H1 (cell line): ENCODE data around the gene CD200. TPM values are rescaled to one million over a fixed set of nuclear protein-coding genes. Genes with fewer than 3 reads are reported as not detected.

ENCODE experiments used
- BACH1 ChIP-seq: IDR thresholded peaks from 2 replicates; pipeline ENCODE4 v1.6.1; 2012; ENCODE audit warnings: low read length, improper control_type of control experiment
- BRCA1 ChIP-seq: IDR thresholded peaks from 2 replicates; pipeline ENCODE4 v1.6.1; 2012; ENCODE audit warnings: low read depth, low read length, improper control_type of control experiment
- CREB1 ChIP-seq: IDR thresholded peaks from 2 replicates; pipeline ENCODE4 v1.6.1; 2012; ENCODE audit warnings: inconsistent platforms
- POU5F1 ChIP-seq: IDR thresholded peaks from 2 replicates; pipeline ENCODE4 v1.6.1; 2011; ENCODE audit warnings: low read depth, mild to moderate bottlenecking, low read length, moderate library complexity
- SIN3A ChIP-seq, 2 experiments: IDR thresholded peaks in 1 of 2; conservative IDR thresholded peaks in 1 of 2; 2 replicates each; pipeline ENCODE4 v1.6.1; 2011 to 2012; ENCODE audit warnings: low read length in 2 of 2, improper control_type of control experiment in 1 of 2, low read depth in 1 of 2, mild to moderate bottlenecking in 1 of 2
- TEAD4 ChIP-seq: IDR thresholded peaks from 2 replicates; pipeline ENCODE4 v1.6.1; 2012; ENCODE audit warnings: low read depth, low read length, inconsistent platforms, mixed read lengths
- polyA plus RNA-seq, 7 experiments: library from polyadenylated mRNA; depleted of rRNA in 3 of 7; stranded (reverse) in 5 of 7; unstranded in 2 of 7; fragments of >200 nt in 5 of 7; fragments of 200-250 nt in 2 of 7; gene quantifications; 1 replicate in 5 of 7; 2 replicates in 1 of 7; 4 replicates in 1 of 7; pipeline versions ENCODE4 v1.2.1 to v1.2.3, GENCODE V29; 2011 to 2013; ENCODE audit warnings: missing spikeins in 2 of 7, mixed read lengths in 2 of 7
- total RNA-seq: library from RNA; stranded (reverse); fragmentation: NEBNext Ultra II Directional; extraction: Animal tissue kit (Norgen Biotek cat#: 25700); gene quantifications from 2 replicates; pipeline ENCODE4 v1.2.1, GENCODE V29; 2021
- TF ChIP-seq, protein P1 (sequence below): fragments of 300-600 bp; sonication (generic); IDR thresholded peaks from 2 replicates; pipeline ENCODE4 v1.7.1; 2012; ENCODE audit warnings: low read length, moderate library complexity, mild to moderate bottlenecking, inconsistent platforms; ENCODE audit not compliant: insufficient replicate concordance

The CD200 gene
- total and polyA plus RNA-seq, 2 of the 8 experiments (the other 6 are each of a cell fraction or from before 2014, with no cell fraction given), result 45.8 to 50.2 TPM

DNA sequence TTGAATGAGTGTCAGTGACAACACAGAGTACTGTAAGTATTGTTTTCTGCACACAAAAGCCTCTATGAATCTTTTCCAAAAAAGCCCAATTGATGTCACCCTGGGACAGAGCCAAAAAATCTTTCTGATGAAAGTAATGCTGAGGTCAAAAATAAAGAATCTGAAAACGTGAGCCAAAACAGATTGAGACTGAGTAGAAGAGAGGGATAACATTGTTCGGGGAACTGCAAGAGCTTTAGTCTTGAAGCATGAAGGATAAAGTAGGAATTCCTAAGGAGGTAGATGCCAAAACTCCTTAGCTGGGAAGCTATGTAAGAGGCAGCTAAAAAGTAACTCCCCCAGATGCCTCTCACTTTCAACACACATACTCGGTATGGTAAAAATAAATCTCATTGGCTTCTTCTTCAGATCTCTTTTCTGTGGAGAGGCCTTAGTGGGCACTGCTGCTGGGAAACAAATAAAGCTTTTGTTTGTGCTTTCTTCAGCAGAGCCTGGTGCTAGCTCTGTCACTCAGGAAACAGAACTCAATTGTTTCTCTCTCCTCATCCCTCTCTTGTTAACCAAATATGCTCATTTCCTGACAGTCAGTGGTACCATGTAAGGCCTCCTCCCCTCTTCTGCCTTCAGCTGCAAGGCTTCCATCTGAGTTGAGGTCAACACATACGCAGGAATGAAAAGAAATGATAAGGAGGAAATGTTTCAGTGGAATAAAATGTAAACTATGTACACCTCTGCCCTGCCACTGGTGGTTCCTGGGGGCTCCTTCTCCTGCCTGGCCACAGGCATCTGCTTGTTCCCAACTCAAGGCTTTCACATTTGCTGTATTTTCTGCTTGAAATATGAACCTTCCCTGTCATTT, 58.1 kb downstream of the CD200 start (continued):
- TF ChIP-seq CREB1 (no peak), SIN3A (conservative IDR thresholded peaks at IDR 0.05 in 1 of 2, IDR thresholded peaks at IDR 0.05 in 1 of 2; ENCODE audit: low read depth in 1 of 2, low read length in 2 of 2) (no peak), BRCA1 (no peak), BACH1 (peak; percentile 38; the same call in 1 of the 2 replicates), TEAD4 (no peak), POU5F1 (no peak)
- TF ChIP-seq, protein P1, sequence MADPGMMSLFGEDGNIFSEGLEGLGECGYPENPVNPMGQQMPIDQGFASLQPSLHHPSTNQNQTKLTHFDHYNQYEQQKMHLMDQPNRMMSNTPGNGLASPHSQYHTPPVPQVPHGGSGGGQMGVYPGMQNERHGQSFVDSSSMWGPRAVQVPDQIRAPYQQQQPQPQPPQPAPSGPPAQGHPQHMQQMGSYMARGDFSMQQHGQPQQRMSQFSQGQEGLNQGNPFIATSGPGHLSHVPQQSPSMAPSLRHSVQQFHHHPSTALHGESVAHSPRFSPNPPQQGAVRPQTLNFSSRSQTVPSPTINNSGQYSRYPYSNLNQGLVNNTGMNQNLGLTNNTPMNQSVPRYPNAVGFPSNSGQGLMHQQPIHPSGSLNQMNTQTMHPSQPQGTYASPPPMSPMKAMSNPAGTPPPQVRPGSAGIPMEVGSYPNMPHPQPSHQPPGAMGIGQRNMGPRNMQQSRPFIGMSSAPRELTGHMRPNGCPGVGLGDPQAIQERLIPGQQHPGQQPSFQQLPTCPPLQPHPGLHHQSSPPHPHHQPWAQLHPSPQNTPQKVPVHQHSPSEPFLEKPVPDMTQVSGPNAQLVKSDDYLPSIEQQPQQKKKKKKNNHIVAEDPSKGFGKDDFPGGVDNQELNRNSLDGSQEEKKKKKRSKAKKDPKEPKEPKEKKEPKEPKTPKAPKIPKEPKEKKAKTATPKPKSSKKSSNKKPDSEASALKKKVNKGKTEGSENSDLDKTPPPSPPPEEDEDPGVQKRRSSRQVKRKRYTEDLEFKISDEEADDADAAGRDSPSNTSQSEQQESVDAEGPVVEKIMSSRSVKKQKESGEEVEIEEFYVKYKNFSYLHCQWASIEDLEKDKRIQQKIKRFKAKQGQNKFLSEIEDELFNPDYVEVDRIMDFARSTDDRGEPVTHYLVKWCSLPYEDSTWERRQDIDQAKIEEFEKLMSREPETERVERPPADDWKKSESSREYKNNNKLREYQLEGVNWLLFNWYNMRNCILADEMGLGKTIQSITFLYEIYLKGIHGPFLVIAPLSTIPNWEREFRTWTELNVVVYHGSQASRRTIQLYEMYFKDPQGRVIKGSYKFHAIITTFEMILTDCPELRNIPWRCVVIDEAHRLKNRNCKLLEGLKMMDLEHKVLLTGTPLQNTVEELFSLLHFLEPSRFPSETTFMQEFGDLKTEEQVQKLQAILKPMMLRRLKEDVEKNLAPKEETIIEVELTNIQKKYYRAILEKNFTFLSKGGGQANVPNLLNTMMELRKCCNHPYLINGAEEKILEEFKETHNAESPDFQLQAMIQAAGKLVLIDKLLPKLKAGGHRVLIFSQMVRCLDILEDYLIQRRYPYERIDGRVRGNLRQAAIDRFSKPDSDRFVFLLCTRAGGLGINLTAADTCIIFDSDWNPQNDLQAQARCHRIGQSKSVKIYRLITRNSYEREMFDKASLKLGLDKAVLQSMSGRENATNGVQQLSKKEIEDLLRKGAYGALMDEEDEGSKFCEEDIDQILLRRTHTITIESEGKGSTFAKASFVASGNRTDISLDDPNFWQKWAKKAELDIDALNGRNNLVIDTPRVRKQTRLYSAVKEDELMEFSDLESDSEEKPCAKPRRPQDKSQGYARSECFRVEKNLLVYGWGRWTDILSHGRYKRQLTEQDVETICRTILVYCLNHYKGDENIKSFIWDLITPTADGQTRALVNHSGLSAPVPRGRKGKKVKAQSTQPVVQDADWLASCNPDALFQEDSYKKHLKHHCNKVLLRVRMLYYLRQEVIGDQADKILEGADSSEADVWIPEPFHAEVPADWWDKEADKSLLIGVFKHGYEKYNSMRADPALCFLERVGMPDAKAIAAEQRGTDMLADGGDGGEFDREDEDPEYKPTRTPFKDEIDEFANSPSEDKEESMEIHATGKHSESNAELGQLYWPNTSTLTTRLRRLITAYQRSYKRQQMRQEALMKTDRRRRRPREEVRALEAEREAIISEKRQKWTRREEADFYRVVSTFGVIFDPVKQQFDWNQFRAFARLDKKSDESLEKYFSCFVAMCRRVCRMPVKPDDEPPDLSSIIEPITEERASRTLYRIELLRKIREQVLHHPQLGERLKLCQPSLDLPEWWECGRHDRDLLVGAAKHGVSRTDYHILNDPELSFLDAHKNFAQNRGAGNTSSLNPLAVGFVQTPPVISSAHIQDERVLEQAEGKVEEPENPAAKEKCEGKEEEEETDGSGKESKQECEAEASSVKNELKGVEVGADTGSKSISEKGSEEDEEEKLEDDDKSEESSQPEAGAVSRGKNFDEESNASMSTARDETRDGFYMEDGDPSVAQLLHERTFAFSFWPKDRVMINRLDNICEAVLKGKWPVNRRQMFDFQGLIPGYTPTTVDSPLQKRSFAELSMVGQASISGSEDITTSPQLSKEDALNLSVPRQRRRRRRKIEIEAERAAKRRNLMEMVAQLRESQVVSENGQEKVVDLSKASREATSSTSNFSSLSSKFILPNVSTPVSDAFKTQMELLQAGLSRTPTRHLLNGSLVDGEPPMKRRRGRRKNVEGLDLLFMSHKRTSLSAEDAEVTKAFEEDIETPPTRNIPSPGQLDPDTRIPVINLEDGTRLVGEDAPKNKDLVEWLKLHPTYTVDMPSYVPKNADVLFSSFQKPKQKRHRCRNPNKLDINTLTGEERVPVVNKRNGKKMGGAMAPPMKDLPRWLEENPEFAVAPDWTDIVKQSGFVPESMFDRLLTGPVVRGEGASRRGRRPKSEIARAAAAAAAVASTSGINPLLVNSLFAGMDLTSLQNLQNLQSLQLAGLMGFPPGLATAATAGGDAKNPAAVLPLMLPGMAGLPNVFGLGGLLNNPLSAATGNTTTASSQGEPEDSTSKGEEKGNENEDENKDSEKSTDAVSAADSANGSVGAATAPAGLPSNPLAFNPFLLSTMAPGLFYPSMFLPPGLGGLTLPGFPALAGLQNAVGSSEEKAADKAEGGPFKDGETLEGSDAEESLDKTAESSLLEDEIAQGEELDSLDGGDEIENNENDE, result no peak
